ENCODE data around the gene IDH1.
A peak's percentile ranks its signal among the peaks of the same experiment; 100 is the strongest.
"Not testable (repeated sequence)": the region's sequence is repeated elsewhere in the genome, so short reads cannot be mapped to it uniquely, and the experiment has no call there.

Gene IDH1

DNA sequence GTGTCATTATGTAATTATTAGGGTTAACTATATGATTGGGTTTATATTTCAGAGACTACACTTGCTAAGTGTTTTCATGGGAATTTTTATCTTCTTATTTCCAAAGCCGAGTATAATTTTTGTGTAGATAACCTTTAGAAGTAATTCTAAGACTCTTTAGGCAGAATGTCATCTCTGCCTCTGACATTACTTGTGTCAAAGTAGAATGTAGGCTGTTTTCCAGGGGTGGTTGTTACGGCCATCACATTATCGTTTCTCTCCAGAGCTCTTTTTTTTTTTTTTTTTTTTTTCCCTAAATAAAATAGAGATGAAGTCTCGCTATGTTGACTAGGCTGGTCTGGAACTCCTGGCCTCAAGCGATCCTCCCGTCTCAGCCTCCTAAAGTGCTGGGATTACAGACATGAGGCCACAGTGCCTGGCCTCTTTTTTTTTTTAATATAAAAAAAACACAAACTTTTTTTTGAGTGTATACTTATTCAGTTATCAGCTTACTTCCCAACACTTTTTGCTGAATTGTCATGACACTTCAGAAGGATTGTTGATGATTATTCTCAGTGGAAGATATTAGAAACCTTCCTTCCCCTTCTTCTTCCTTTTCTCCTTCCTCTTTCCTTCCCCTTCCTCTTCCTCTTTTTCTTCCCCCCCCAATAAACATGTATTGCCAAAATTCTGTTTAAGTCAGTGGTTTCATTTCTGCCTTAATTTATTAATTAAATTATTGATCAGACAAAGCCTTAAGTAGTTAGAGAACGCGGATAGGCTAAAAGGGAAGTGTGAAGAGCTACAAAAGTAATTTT, 13.5 kb upstream of the IDH1 start:
- no peak for DNase-seq
- no peaks in the 10 kb centered on the region for H3K27me3 Mint-ChIP-seq
- H3K9me3 Mint-ChIP-seq: no peaks in the 10 kb centered on the region
- peak overlapping the region; percentile 6 for H3K27ac Mint-ChIP-seq
- H3K4me1 Mint-ChIP-seq (ENCODE audit: low read depth): peaks cover 46% of the 10 kb centered on the region
- peaks cover 39% of the 10 kb centered on the region for H3K36me3 Mint-ChIP-seq (ENCODE audit: low read depth)
- peak overlapping the region; percentile 86 for H3K4me3 Mint-ChIP-seq

DNA sequence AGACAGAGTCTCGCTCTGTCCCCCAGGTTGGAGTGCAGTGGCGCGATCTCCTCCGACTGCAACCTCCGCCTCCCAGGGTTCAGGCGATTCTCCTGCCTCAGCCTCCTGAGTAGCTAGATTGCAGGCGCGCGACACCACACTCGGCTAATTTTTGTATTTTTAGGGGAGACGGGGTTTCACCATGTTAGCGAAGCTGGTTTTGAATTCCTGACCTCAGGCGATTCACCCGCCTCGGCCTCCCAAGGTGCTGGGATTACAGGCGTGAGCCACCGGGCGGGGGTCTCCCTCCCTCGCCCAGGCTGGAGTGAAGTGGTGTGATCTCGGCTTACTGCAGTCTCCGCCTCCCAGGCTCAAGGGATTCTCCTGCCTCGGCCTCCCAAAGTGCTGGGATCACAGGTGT, 12.7 kb upstream of the IDH1 start:
- Mint-ChIP-seq H3K27ac (peak overlapping the region; percentile 95), H3K4me1 (ENCODE audit: low read depth) (peaks cover 46% of the 10 kb centered on the region), H3K4me3 (peak overlapping the region; percentile 86), H3K36me3 (ENCODE audit: low read depth) (peaks cover 33% of the 10 kb centered on the region)
- H3K9me3 Mint-ChIP-seq, DNase-seq, H3K27me3 Mint-ChIP-seq: not testable (repeated sequence)

DNA sequence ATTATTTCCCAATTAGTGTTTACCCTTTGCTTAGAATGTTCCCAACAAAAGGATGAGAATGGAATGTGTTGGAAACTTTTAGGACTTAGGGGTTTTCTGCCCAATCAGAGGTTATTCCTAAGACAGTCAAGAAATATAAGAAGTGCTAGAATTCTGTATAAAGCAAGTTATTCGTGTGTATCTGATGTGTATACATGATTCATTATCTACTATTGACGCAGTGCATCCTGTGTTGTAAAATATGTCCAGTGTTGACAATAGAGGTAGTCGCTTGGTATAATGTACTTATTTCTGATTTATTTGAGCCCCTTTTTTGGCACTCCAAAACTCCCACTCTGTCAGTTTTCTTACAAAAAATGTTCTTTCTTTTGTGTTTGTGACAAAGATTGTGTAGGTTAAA, 12.1 kb upstream of the IDH1 start:
- Mint-ChIP-seq H3K9me3 (no peaks in the 10 kb centered on the region), H3K36me3 (ENCODE audit: low read depth) (peaks cover 28% of the 10 kb centered on the region), H3K4me1 (ENCODE audit: low read depth) (peaks cover 45% of the 10 kb centered on the region), H3K27ac (peak overlapping the region; percentile 95), H3K4me3 (peak overlapping the region; percentile 86), H3K27me3 (no peaks in the 10 kb centered on the region)
- no peak for DNase-seq

DNA sequence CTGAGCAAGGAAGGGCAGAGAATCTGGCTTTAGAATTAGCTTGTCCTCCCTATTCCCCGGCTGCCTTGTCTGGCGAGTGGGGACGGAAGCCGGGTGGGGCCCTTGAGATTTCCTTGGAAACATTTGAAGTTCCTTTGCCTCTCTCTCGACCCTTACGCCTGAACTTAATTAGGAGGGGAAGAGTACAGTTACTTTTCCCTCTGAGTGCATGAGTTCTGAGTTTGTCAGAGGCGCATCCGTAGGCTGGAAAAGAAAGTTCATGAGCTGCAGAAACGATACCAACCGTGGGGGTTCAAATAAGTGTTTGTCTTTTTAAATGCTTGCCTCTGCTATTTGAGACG, 11.7 kb upstream of the IDH1 start:
- DNase-seq: no peak
- Mint-ChIP-seq H3K27me3 (no peaks in the 10 kb centered on the region), H3K4me1 (ENCODE audit: low read depth) (peaks cover 43% of the 10 kb centered on the region), H3K9me3 (no peaks in the 10 kb centered on the region), H3K4me3 (peak overlapping the region; percentile 86), H3K27ac (peak overlapping the region; percentile 95), H3K36me3 (ENCODE audit: low read depth) (peaks cover 25% of the 10 kb centered on the region)

DNA sequence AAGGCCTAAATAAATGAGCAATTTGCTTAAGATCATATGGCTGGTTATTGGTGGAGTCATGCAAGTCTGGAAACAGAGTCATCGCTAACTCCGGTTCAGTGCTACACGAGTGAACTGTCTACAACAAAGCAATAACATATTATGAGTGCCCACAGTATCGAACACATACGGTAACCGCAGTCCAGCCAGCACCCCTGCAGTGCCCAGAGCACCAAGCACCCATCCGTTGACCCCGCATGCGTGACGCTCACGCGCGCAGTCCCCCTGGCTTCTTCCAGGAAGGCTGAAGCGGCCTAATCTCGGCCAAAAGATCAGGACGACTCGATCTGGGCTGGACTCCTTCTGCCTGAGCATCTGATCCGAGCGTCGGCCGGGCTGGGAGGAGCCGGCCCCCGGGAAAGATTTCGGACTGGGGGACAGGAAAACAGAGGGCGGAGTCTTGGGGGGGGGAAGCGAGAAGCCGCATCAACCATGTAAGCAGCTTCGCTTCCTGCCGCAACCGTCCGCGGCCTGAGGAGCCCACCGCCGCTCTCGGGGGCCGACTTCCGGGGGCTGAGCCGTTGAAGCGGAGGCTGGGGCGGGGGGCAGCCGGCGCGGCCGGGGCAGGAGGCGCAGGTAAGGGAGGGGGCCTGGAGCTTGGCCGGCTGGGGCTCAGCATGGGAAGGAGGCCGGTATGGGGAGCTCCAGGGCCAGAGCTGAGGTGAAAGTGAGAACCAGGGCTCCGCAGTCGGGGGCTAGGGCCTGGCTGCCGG, 11.1 kb upstream of the IDH1 start, which contains the start of gene PIKFYVE:
PIKFYVE (plus strand) TSS at position 455 of the 752 bp plus-strand sequence. CDS start 5,265 bp downstream, outside the sequence.
- Mint-ChIP-seq H3K4me1 (ENCODE audit: low read depth) (peaks cover 40% of the 10 kb centered on the region), H3K27me3 (no peaks in the 10 kb centered on the region), H3K9me3 (no peaks in the 10 kb centered on the region), H3K4me3 (peak within 1 kb of the TSS; percentile 86), H3K27ac (peak within 1 kb of the TSS; percentile 95), H3K36me3 (ENCODE audit: low read depth) (peaks cover 20% of the 10 kb centered on the region)
- DNase-seq: peak; percentile 89

DNA sequence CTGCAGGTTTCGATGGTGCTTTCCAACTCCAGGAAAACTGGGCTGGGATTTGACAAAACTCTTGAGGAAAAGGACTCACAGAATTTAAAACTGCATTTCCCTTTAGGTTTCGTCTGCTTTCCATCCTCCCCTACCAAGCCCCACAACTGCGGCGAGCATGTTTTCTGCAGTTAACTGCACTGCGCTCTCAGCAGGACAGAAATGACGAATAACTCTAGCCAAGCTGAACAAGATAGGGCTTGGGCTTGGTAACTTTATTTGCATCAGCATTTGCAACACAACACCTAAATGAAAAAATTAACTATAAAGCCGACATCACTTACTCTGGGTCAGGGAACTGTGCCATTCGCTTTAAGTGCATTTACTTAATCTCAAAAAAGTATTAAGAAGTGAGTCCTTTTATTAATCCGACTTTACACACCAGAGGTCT, 10.5 kb upstream of the IDH1 start:
- Mint-ChIP-seq H3K27me3 (no peaks in the 10 kb centered on the region), H3K4me3 (peak overlapping the region; percentile 86), H3K4me1 (ENCODE audit: low read depth) (peaks cover 38% of the 10 kb centered on the region), H3K27ac (peak overlapping the region; percentile 95), H3K9me3 (no peaks in the 10 kb centered on the region), H3K36me3 (ENCODE audit: low read depth) (peaks cover 20% of the 10 kb centered on the region)
- DNase-seq: peak; percentile 51

DNA sequence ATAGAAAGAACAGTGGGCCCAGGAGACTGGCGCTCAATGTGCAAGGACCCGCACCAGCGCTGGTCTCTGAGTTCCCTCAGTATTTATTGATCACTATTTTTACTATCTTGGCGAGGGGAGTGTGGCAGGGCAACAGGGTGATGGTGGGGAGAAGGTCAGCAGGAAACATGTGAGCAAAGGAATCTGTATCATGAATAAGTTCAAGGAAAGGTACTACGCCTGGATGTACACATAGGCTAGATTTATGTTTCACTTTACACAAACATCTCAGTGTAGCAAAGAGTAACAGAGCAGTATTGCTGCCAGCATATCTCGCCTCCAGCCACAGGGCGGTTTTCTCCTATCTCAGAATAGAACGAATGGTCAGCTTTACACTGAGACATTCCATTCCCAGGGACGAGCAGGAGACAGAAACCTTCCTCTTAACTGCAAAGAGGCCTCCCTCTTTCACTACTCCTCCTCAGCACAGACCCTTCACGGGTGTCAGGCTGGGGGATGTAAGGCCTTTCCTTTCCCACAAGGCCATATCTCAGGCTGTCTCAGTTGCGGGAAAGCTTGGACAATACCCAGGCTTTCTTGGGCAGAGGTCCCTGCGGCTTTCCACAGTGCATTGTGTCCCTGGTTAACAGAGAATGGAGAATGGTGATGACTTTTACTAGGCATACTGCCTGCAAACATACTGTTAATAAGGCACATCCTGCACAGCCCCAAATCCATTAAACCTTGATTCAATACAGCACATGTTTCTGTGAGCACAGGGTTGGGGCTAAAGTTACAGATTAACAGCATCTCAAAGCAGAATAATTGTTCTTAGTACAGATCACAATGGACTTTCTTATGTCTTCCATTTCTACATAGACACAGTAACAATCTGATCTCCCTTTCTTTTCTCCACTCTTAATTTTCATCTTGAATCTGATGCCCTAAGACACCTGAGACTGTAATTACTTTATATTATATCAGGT, 2.3 kb upstream of the IDH1 start:
- H3K4me3 Mint-ChIP-seq, H3K27ac Mint-ChIP-seq, H3K9me3 Mint-ChIP-seq, H3K27me3 Mint-ChIP-seq, DNase-seq: not testable (repeated sequence)
- Mint-ChIP-seq H3K4me1 (ENCODE audit: low read depth) (peaks cover 24% of the 10 kb centered on the region), H3K36me3 (ENCODE audit: low read depth) (peaks cover 21% of the 10 kb centered on the region)

DNA sequence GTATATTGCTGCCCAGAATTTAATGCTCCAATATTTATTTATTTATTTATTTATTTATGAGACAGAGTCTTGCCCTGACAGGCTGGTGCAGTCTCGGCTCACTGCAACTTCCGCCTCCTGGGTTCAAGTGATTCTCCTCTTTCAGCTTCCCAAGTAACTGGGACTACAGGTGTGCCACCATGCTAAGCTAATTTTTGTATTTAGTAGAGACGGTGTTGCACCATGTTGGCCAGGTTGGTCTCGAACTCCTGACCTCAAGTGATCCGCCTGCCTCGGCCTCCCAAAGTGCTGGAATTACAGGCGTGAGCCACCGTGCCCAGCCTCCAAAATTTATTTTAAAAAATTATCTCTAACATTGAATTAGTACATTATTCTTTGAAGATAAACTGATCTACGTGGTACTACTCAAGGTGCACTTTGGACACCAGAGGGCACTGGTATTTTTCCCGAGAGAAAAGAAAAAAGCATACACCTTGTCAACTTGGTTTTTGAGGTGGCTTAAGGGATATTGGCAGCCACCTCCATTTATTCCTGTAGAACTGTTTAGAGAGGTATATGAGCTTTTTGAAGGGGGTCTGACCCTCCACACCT, 1.4 kb upstream of the IDH1 start:
- no peaks in the 10 kb centered on the region for H3K9me3 Mint-ChIP-seq
- peaks cover 24% of the 10 kb centered on the region for H3K4me1 Mint-ChIP-seq (ENCODE audit: low read depth)
- no peak overlapping the region for H3K27ac Mint-ChIP-seq
- peak overlapping the region; percentile 93 for H3K4me3 Mint-ChIP-seq
- DNase-seq: no peak
- no peaks in the 10 kb centered on the region for H3K27me3 Mint-ChIP-seq
- peaks cover 27% of the 10 kb centered on the region for H3K36me3 Mint-ChIP-seq (ENCODE audit: low read depth)

DNA sequence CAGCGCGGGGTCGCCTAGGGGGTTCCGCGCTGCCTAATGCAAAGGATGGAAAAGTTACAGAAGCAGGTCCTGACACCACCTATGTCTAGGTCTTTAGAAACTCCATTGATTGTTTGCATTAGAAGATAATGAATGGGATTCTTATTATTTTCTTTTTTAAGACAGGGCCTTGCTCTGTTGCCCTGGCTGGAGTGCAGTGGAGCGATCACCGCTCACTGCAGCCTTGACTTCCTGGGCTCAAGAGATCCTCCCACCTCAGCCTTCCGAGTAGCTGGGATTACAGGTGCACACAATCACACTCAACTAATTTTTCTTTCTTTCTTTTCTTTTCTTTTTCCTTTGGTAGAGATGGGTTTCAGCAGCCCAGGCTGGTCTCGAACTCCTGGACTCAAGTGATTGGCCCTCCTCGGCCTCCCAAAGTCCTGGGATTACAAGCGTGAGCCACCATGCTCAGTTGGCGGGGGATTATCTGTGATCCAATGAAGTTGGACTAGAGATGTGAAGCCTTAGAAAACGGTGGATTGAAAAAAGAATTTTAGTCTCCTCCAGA, 761 bp upstream of the IDH1 start:
- Mint-ChIP-seq H3K27ac (peak overlapping the region; percentile 93), H3K4me3 (peak overlapping the region; percentile 93), H3K27me3 (no peaks in the 10 kb centered on the region), H3K4me1 (ENCODE audit: low read depth) (peaks cover 25% of the 10 kb centered on the region), H3K9me3 (no peaks in the 10 kb centered on the region), H3K36me3 (ENCODE audit: low read depth) (peaks cover 30% of the 10 kb centered on the region)
- DNase-seq: no peak

DNA sequence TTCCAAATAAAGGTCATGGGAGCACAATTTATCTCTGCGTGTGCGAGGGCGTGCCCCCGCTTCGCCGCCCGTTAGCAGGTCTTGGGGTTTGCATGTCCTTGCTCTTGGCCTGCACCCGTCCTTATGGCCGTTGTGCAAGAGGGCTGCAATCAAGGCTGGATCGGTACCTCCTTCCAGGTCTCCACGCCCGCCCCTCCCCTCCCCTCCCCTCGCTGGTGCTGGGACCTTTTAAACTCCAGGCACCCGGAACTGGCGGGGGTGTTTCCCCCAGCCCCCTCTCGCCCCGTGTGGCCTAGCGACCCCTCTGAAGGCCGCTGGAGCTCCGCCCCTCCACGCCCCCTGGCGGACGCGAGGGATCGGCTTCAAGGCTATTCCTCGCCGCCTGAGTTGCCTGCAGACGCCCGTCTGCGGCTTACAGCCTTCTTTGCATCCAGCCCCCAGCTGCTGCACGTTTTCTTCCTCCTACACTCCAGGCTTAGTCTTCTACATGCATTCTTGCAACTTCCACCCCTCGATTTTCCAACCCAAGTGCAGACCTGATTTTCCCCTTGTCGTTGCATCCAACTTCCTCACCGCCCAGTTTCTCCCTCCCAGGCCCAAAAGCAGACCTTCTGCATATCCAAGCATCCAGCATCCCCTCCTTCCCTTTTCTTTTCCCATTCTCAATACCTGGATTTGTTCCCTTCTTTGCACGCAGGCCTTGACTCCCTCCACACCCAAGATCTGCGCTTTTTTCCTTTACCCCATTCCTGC, 577 bp downstream of the IDH1 start:
- peak overlapping the region; percentile 93 for H3K27ac Mint-ChIP-seq
- no peaks in the 10 kb centered on the region for H3K27me3 Mint-ChIP-seq
- DNase-seq: peak; percentile 86
- H3K4me3 Mint-ChIP-seq: peak overlapping the region; percentile 93
- peaks cover 28% of the 10 kb centered on the region for H3K4me1 Mint-ChIP-seq (ENCODE audit: low read depth)
- H3K36me3 Mint-ChIP-seq (ENCODE audit: low read depth): peaks cover 42% of the 10 kb centered on the region
- no peaks in the 10 kb centered on the region for H3K9me3 Mint-ChIP-seq

DNA sequence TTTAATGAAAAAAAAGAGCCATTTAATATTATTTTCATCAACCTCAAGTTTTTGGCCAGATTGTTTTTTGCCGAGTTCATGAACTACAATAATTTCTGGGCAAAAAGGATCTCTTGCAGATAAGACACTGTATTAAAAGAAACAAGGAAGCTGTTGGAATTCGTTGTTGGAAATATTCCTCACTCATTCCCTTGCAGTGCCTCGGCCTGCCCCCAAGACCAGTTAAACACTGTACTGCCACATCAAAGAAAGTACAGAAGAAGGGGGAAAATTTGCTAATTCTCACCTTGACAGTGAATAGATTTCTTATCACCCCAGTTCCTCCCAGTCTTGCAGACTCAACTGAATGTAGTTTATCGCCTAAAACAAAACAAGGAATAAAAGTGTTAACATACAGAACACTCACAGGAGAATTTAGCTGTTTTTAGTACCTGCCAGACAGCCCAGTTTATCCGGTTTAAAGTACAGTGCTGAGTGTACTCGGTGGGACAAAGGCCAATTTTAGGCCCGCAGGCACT, 1.2 kb downstream of the IDH1 start:
- no peaks in the 10 kb centered on the region for H3K27me3 Mint-ChIP-seq
- peaks cover 47% of the 10 kb centered on the region for H3K36me3 Mint-ChIP-seq (ENCODE audit: low read depth)
- H3K4me3 Mint-ChIP-seq: peak overlapping the region; percentile 93
- no peak for DNase-seq
- peak overlapping the region; percentile 11 for H3K27ac Mint-ChIP-seq
- H3K4me1 Mint-ChIP-seq (ENCODE audit: low read depth): peaks cover 28% of the 10 kb centered on the region
- no peaks in the 10 kb centered on the region for H3K9me3 Mint-ChIP-seq

DNA sequence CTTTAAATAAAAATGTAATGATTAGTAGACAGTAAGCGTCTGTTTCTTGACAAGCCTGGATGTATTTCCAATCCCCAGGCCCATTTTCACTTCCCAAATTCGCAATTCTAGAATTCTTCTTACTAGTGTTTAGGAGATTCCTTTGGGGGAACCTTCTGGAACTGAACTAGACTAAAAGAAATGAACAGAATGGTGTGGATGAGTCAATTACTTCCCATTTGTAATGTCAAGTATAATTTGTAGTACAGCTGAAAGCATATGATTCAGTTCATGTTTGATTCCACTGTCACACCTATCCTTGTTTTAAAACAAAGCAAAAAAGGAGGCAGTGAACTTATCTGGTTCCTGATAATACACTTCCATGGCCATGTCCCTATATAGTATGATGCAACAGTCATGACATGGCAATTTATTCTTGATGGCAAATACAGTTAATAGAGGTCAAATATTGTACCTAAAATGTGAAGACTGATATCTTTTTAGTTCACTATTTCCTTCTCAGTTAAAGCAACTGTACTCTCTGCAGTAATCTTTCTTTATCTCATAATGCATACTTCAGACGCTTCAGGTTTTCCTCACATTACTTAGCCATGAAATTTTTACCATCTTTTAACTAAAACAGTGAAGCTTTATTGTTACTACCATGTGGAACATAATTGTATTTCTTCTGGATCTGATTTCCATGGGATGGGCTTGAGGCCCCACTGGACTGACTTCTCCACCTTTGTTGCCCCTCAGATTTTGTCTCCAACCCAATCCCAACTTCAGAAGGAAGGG, 2.0 kb downstream of the IDH1 start:
- H3K9me3 Mint-ChIP-seq: no peaks in the 10 kb centered on the region
- peak overlapping the region; percentile 93 for H3K4me3 Mint-ChIP-seq
- H3K27ac Mint-ChIP-seq: peak overlapping the region; percentile 11
- no peaks in the 10 kb centered on the region for H3K27me3 Mint-ChIP-seq
- DNase-seq: no peak
- peaks cover 55% of the 10 kb centered on the region for H3K36me3 Mint-ChIP-seq (ENCODE audit: low read depth)
- H3K4me1 Mint-ChIP-seq (ENCODE audit: low read depth): peaks cover 28% of the 10 kb centered on the region

All from activated T-cell treated with anti-CD3 and anti-CD28 coated beads, Interleukin-2, amount 50 U/mL, for 24 hours (primary cell).